HG02588 (cell line): ENCODE results near the gene IMPDH2.
"Not testable (repeated sequence)": the region's sequence is repeated elsewhere in the genome, so short reads cannot be mapped to it uniquely, and the experiment has no call there.

ENCODE experiments used
- ATAC-seq: cut with Tn5 transposase; IDR thresholded peaks from one replicate; pipeline ENCODE4 v1.9.1; 2021; ENCODE audit warnings: mild to moderate bottlenecking, moderate library complexity; ENCODE audit not compliant: unreplicated experiment

The IMPDH2 gene

DNA sequence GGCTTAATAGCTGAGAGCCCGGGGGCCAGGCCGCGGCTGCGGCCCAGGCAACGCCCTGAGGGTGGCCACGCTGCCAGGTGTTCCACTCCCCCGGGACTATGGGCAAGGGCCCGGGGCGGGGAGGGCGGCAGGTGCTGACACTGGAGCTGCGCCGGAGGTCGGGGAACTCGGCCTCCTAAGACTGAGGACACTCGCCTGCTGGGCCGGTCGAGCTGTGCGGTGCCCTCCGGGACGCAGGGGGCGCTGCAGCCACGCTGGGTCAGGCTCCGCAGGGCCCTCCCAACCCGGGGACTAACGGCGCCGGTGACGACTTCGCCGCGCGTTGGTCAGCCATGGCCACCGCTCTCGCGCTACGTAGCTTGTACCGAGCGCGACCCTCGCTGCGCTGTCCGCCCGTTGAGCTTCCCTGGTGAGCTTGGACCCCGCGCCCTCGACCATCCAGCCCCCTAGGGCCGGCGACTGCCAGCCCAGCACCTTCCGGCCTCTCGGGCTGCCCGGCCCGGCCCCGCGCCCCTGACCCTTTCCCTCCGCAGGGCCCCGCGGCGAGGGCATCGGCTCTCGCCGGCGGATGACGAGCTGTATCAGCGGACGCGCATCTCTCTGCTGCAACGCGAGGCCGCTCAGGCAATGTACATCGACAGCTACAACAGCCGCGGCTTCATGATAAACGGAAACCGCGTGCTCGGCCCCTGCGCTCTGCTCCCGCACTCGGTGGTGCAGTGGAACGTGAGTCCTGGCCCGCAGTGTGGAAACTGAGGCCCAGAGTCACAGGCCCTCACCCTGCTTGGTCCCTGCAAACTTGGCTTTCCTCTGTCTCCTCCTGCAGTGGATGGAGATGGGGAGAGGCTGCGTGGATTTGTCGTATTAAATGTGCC is 7.1 kb downstream of the IMPDH2 start, which contains the start of gene NDUFAF3:
TSS of gene NDUFAF3 (plus strand) at position 309 of the 875 bp plus-strand sequence. CDS start at position 333, 24 bp downstream.
- peak; percentile 52 for ATAC-seq

DNA sequence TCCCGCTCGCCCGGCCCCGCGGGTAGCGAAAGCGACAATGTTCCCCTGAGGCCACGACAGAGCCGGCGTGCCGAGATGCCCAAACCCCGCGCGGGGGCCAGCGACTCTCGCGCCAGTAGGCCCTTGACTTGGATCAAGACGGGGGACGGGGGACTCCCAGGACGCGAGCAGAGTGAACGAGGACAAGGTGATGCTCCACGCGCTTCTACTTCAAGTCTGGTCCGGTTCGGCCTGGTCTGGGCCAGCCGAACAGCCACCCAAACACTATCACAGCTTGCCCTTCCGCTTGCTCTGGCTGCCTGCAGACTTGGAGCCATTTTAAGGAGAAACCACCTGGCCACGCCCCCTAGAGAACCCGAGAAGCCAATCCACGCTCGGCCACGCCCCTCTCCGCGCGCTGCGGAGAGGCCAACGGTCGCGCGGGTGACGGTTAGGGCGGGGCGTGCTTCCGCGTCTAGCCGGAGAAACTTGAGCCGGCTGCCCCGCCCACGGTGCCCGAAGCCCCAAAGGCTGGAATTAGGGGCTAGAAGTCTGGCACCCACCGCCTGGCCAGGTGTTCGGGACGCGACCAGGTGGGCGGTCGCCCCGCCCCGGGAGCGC is 7.9 kb downstream of the IMPDH2 start:
- peak; percentile 42 for ATAC-seq

DNA sequence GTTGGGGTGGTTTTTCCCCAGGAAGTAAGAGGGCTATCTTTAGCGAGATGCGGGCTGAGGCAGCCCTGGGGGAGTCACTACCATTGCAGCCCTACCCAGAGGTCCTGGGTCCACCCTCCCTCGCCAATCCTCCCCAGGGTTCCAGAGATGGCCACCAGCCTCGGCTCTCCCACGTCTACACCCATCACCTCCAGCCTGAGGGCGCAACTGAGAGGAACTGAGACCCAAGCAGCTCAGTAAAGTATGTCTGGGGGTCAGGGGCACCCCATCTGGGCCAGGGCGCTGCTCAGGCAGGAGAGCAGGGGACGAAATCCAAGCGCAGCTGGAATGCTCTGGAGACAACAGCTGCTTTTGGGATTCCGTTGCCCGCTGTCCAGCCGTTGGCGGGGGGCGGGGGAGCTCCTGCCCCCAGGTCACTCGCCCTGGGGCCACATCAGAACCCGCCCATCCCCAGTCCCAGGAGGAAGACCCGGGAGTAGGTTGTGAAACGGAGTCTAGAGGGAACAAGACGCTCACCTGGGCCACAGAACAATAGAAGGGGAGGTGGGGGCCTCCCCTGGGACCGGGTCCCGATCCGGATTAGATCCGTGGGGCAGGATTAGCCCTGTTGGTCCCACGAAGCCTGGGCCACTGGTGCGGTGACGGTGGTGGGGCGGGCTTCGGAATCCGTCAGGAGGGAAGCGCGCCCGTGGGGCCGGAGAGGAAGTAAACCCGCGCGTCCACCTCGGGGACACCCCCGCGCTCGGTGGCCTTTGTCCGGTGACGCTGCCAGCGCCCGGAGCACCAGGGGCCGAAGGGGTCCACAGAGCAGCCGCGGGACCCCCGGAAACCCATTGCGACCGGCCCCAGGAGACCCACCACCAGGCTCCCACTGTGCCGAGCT is 8.6 kb downstream of the IMPDH2 start:
- ATAC-seq: peak; percentile 0

DNA sequence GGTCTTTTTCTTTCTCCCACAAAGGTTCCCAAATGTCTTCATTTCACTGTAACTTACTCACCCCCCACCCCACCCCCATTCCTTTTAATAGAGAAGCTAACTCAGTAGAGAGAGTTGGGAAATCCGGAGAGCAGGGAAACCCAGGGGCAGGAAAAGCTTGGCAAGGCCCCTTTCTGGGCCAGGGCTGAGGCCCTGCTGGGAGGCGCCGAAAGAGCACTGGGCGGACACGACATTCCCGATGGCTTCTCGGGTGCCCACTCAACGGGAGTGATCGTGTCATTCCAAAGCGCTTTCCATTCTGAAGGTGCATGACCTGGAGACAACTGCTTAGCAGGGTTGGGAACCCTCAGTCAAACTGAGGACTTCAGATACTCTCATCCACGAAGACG is 9.3 kb downstream of the IMPDH2 start:
- ATAC-seq: no peak

DNA sequence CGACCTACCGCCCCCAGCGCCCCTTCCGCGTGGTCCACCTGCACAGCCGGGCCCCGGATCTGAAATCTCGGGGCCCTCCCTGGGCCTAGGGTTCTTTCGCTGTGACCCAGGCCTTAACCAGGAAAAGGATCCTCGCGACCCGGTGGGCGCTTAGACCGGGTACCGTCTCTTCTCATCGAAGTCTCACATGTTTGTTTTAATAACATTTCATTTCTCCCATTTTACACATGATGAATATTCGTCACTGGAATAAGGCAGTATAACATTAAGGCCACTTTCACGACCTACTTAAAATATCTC is 10.5 kb downstream of the IMPDH2 start:
- ATAC-seq: no peak

DNA sequence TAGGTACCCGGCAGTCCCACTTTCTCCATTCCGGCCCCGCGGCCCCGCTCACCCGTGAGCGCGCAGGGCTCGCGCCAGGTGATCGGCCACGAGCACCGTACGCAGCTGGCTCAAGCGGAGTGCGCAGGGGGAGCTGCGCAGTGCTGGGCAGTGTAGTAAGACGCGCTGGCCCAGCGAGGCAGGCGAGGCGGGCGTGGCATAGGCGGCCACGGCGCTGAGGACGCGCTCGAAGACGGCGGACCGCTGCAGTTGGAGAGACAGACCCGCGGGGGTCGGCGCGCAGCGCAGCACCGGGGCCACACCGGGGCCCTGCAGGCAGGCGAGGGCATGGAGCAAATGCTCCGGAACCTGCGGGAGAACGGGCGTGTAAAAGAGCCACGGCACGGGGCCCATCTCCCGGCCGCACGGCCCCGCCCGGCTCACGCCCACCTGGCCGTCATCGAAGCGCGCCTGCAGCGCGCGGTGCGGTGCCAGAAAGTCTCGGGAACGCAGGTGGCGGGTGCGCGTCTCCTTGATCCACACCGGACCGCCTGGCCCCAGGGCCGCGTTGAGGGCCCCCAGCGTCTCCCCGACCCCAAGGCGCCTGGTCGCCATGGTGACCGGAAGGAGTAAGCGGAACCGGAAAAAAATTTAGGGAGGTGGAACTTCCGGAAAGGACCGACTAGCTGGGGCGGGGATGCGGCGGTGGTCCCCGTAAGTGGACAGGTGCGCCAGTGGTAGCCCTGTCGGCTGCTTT is 11.1 kb downstream of the IMPDH2 start, which contains the start of gene DALRD3:
TSS of gene DALRD3 (minus strand) at position 610 of the 736 bp plus-strand sequence. CDS start at position 594, 16 bp downstream.
- ATAC-seq: no peak

DNA sequence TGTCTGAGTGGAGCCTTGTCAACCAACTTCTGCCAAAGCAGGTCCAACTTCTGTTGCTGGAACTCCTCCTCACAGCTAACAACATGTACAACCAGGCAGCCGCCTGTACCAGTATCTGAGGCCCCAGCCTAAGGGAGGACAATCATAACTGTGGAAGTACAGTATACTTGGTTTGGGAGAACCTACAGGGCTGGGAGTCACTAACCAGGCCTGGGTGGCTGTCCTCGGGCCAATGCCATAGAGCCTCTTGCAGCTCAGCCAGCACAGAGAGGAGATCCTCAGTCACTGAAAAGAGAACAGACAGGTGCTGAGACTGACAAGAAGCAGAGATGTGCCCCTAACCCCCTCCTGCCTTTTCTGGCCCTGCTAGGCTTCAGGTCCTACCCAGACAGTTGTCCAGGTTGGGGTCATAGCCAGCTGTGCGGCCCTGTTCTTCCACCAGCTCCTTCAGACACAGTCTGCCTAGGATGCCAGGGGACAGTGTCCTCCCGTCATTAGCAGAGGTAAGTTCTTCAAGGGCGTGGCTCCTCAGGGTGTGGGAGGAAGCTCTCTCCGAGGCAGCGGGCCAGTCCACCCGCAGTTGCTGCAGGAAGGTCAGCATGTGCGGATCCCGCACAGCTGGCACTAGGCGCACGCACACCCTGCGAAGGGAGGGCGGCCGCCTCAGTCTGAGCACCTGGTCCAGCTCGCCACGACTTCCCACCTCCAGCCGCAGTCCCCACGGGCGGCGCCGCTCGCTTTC is 11.8 kb downstream of the IMPDH2 start:
- no peak for ATAC-seq

DNA sequence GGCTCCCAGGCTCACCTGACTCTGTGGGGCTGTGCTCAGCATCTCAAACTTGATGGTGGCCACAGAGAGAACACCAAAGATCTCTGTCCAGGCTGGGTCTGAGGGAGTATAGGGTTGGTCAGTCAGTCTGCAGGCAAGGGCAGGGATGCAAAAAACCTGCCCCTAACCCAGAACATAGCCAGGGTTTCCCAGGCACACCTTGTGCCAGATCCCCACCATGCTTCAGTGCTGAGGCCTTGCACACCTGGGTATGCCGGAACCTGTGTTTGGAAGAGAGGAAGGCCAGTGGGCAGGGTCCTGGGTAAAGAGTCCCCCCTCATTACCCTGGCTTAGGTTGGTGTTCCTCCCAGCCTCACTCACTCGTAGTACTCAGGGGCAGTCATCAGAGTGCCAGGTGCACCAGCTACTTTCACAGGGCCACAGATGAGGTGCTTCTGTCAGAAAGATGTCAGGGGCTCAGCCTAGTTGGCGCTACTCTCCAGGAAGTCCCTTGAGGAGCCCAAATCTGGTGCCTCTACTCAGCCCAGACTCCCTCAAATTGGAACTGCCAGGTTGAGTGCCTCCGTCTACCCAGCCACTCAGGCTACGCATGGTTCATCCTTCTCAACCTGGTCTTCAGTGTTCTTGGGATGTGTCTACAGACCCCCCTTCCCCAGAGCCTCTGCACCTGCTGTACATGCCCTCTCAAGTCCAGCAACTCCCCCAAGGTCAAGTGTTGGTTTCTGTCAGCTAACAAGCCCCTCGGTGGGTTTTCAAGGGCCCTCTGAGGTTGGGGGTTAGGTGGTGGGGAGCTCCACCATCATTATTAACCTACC is 12.6 kb downstream of the IMPDH2 start:
- ATAC-seq: no peak

DNA sequence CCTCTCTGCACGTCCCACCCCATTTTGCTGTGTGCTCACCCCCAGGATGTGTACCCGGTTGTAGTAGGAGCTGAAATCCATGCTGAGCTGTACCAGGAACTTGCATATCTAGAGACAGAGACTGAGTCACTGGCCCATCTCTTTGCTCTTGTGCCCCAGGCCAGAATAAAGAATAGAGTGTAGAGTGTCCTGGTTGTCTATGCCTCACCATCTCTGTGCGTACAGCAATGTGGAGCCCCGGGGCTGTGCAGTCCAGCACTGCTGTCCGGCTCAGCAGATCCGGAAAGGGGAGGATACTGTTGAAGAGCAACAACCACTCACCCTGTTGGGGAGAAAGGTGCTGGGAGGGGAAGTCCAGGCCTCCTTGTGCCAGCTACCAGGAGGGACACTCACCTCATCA is 13.4 kb downstream of the IMPDH2 start:
- ATAC-seq: no peak

DNA sequence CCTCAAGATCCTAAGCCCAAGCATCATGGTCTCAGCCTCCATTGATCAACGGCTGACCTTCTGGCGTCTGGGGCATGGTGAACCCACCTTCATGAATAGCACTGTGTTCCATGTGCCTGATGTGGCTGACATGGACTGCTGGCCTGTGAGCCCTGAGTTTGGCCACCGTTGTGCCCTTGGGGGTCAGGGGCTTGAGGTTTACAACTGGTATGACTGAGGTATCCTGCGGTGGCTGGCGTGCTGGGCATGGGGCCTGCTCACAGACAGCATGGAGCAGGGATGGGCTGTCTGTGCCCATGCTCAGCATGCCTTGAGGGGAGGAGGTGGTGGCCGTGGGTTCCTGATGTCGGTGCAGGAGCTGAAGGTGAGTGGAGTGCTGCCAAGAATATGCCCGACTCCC is 14.1 kb downstream of the IMPDH2 start:
- no peak for ATAC-seq

DNA sequence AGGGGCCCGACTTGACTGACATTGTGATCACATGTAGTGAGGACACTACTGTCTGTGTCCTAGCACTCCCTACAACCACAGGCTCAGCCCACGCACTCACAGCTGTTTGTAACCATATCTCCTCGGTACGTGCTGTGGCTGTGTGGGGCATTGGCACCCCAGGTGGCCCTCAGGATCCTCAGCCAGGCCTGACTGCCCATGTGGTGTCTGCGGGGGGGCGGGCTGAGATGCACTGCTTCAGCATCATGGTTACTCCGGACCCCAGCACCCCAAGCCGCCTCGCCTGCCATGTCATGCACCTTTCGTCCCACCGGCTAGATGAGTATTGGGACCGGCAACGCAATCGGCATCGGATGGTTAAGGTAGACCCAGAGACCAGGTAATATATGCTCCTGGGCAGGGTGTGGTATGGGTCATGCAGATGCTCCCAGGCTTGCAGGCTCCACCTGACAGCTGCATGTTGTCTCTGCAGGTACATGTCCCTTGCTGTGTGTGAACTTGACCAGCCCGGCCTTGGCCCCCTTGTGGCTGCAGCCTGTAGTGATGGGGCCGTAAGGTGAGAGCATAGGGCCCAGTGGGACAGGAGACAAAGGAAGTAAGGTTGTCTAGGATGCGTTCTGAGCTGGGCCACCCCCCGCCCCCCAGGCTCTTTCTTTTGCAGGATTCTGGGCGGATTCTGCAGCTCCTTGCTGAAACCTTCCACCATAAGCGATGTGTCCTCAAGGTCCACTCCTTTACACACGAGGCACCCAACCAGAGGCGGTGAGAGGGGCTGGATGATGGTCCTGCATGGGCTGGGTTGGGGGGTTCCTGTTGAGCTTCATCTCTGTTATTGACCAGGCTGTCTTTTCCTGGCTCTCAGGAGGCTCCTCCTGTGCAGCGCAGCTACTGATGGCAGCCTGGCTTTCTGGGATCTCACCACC is 15.2 kb downstream of the IMPDH2 start:
- ATAC-seq: no peak

DNA sequence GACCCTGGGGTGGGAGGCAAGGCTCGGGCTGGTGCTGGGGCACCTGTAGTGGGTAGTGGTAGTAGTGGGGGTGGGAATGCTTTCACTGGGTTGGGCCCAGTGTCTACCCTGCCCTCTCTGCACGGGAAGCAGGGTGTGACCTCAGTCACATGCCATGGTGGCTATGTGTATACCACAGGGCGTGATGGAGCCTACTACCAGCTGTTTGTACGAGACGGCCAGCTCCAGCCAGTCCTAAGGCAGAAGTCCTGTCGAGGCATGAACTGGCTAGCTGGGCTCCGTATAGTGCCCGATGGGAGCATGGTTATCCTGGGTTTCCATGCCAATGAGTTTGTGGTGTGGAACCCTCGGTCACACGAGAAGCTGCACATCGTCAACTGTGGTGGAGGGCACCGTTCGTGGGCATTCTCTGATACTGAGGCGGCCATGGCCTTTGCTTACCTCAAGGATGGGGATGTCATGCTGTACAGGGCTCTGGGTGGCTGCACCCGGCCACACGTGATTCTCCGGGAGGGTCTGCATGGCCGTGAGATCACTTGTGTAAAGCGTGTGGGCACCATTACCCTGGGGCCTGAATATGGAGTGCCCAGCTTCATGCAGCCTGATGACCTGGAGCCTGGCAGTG is 16.0 kb downstream of the IMPDH2 start:
- no peak for ATAC-seq

DNA sequence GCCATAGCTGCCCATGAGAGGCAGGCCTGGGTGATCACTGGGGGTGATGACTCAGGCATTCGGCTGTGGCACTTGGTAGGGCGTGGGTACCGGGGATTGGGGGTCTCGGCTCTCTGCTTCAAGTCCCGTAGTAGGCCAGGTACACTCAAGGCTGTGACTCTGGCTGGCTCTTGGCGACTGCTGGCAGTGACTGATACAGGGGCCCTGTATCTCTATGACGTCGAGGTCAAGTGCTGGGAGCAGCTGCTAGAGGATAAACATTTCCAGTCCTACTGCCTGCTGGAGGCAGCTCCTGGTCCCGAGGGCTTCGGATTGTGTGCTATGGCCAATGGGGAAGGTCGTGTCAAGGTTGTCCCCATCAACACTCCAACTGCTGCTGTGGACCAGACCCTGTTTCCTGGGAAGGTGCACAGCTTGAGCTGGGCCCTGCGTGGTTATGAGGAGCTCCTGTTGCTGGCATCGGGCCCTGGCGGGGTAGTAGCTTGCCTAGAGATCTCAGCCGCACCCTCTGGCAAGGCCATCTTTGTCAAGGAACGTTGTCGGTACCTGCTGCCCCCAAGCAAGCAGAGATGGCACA is 16.7 kb downstream of the IMPDH2 start:
- no peak for ATAC-seq

DNA sequence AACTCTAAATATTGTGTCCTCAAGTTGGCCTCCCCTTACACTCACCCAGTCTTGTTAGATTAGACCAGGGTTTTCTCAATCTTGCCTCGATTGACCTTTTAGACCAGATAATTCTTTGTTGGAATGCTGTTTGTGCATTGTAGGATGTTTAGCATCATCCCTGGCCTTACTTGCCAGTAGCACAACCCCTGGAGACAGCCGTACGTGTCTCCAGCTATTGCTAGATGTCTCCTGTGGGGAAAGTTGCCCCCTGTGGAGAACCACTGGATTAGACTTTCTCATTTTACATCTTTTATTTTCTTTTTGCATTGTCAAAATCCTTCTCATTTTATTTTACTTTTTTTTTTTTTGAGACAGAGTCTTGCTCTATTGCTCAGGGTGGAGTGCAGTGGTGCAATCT is 19.8 kb downstream of the IMPDH2 start:
- no peak for ATAC-seq

DNA sequence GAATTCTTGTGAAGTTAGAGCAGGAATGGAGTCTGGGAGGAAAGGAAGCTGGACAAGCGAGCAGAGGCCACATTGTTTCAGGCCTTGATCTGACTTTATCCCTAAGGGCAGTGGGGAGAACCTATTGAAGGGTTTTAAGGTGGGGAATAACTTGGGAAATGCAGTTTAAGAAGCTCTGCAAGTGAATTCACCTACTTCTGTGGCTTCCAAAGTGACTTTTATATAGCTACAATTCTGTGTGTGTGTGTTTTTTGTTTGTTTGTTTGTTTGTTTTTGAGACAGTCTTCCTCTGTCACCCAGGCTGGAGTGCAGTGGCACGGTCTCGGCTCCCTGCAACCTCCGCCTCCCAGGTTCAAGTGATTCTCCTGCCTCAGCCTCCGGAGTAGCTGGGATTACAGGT is 20.6 kb downstream of the IMPDH2 start:
- ATAC-seq: not testable (repeated sequence)

DNA sequence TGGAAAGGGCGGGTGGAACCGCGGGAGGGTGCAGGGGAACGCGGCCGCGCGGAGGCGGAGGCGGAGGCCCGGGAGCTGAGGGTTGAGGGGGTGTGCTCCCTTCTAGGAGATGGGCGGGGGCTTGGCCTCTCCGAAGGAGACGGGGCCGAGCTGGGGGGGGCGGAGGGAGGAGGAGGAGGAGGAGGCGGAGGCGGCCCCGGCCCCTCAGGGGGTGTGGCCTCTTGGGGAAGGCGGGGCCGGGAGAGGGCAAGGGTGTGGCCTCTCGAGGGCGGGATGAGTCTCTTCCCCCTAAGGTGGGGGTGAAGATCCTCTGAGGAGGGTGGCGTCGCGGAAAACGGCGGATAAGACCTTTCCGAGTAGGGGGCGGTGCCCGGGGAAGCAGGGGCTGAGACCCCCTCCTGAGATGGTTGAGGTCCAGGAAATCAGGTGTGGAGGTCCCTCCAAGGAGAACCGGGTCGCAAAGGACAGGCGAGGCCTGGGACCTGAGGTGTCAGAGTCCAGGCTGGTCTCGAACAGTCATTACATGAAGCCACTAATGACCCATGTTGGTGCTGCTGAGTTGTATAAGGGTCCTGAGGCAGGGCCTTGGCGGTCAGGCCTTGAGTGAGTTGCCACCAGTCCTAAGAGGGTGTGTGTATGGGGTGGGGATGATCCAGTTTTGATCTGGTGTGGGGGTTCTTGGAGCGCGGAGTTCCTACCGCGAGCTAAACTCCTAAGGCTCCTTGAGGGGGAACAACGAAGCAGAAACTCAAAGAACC is 21.2 kb downstream of the IMPDH2 start:
- peak; percentile 41 for ATAC-seq
